C4-2B (cell line): Measurements from ENCODE around the gene TANC1.

ENCODE experiments used
- ZFX ChIP-seq: fragments of 450-650 bp; IDR thresholded peaks from 2 replicates; pipeline ENCODE4 v1.6.1; 2017
- TF ChIP-seq, protein P1 (sequence below): fragments of 450-650 bp; conservative IDR thresholded peaks from 2 replicates; pipeline ENCODE4 v1.5.1; 2017; ENCODE audit warnings: mild to moderate bottlenecking

GRCh38 chr2:159208438-159208837 is 240.0 kb downstream of the TANC1 start:
- TF ChIP-seq, protein P1, sequence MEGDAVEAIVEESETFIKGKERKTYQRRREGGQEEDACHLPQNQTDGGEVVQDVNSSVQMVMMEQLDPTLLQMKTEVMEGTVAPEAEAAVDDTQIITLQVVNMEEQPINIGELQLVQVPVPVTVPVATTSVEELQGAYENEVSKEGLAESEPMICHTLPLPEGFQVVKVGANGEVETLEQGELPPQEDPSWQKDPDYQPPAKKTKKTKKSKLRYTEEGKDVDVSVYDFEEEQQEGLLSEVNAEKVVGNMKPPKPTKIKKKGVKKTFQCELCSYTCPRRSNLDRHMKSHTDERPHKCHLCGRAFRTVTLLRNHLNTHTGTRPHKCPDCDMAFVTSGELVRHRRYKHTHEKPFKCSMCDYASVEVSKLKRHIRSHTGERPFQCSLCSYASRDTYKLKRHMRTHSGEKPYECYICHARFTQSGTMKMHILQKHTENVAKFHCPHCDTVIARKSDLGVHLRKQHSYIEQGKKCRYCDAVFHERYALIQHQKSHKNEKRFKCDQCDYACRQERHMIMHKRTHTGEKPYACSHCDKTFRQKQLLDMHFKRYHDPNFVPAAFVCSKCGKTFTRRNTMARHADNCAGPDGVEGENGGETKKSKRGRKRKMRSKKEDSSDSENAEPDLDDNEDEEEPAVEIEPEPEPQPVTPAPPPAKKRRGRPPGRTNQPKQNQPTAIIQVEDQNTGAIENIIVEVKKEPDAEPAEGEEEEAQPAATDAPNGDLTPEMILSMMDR = no peak
- no peak for TF ChIP-seq ZFX
